Measurements from ENCODE around the gene HS6ST3. TPM values are rescaled to one million over a fixed set of nuclear protein-coding genes. Genes with fewer than 3 reads are reported as not detected.

HS6ST3 gene
- total RNA-seq, 1 donor: under 0.01 TPM

DNA sequence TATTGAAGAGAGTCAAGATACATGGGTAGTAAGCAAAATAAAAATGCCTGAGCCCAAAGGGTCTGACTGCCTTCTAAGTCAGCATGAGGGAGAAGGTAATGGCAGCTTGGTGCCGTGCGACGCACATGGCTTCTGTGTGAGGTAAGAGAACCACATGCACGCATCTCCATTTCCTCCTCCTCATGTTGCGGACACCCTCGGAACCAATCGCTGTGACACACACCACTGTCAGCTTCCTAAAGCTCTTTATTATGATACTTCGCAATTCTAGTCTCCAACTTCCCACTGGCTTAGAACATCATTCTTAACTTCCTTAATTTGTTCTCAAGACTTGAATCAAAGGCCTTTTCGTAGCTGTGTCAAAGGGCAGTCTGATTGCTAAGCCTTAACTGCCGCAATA is 734.2 kb downstream of the HS6ST3 start:
- Histone ChIP-seq H3K4me1 (ENCODE audit: insufficient read depth, low read length) (no peaks in the 10 kb centered on the region), H3K4me3 (ENCODE audit: low read length) (no peak overlapping the region), H3K9me3 (ENCODE audit: low read depth, low read length) (no peaks in the 10 kb centered on the region), H3K27me3 (ENCODE audit: insufficient read depth, low read length) (no peaks in the 10 kb centered on the region)

DNA sequence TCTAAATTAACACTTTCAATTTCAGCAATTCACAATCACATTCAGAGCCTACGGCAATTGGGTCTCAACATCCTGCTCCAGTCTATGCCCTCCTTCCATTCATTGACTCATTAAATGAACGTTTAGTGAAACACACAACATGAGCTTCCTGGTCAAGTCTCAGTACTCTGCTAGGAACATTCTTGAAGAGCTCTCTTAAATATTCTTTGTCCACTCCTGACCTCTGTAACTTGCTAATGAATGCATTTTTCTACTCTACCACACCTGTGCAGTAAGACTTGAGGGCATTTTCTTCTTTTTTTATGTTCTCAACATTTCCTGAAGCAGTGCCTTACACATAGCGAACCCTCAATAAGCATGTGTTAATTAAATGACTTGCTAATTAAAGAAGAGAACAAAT is 735.7 kb downstream of the HS6ST3 start:
- Histone ChIP-seq H3K4me1 (ENCODE audit: insufficient read depth, low read length) (no peaks in the 10 kb centered on the region), H3K9me3 (ENCODE audit: low read depth, low read length) (no peaks in the 10 kb centered on the region), H3K27me3 (ENCODE audit: insufficient read depth, low read length) (no peaks in the 10 kb centered on the region), H3K4me3 (ENCODE audit: low read length) (no peak overlapping the region)

DNA sequence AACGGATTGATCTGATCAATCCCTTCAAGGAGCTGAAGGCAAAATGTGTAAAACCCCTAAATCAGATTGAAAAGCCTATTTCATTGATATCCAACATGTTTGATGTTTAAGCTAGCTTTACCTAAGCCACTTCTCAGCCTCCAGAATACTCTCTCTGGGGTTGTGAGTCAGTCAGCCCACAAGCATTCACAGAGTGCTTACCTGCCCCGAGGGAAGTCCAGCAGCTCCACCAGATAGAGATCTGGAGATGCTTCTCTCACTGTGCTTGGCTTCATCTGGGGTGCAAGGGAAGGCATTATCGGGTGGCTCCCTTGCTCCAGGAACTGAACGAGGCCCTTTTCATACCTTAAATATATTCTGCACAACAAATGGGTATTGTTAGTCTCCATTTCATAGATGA is 744.7 kb downstream of the HS6ST3 start:
- Histone ChIP-seq H3K4me1 (ENCODE audit: insufficient read depth, low read length) (no peaks in the 10 kb centered on the region), H3K4me3 (ENCODE audit: low read length) (no peak overlapping the region), H3K9me3 (ENCODE audit: low read depth, low read length) (no peaks in the 10 kb centered on the region), H3K27me3 (ENCODE audit: insufficient read depth, low read length) (no peaks in the 10 kb centered on the region)

DNA sequence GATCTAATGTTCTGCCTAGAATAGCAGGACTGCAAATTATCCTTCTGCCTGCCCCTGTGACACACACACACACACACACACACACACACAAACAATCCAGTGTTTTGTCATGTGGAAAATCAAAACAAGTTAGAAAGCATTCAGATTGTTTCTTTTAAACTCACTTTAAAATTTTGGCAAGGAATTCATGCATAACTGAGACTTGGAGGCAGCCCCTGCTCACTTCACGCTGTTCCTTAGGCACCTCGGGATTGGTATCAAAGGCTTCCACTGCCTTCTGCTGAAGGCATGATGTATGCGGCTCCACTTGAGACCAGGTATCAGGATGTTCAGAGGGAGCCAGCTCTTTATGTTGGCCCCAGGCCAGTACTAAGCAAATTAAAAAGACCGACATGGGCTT is 745.6 kb downstream of the HS6ST3 start:
- no peaks in the 10 kb centered on the region for H3K9me3 ChIP-seq (ENCODE audit: low read depth, low read length)
- H3K4me1 ChIP-seq (ENCODE audit: insufficient read depth, low read length): no peaks in the 10 kb centered on the region
- no peaks in the 10 kb centered on the region for H3K27me3 ChIP-seq (ENCODE audit: insufficient read depth, low read length)
- no peak overlapping the region for H3K4me3 ChIP-seq (ENCODE audit: low read length)

DNA sequence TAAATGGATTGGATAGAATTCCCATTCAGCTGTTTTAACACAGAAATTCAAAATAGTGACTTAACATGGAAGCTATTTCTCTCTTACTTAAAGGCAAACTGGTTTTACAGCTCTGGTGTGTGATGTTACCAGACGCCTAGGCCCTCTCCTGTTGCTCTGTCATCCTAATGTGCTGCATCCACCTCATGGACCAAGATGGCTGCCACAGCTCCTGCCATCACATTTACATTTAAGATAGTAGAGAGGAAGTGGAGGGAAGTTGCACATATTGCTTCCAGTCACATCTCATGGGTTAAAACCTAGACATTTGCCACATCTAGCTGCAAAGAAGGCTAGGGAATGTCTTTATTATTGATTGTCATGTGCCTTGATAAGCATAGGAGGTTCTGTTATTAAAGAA is 746.8 kb downstream of the HS6ST3 start:
- H3K9me3 ChIP-seq (ENCODE audit: low read depth, low read length): no peaks in the 10 kb centered on the region
- no peaks in the 10 kb centered on the region for H3K27me3 ChIP-seq (ENCODE audit: insufficient read depth, low read length)
- H3K4me3 ChIP-seq (ENCODE audit: low read length): no peak overlapping the region
- no peaks in the 10 kb centered on the region for H3K4me1 ChIP-seq (ENCODE audit: insufficient read depth, low read length)

DNA sequence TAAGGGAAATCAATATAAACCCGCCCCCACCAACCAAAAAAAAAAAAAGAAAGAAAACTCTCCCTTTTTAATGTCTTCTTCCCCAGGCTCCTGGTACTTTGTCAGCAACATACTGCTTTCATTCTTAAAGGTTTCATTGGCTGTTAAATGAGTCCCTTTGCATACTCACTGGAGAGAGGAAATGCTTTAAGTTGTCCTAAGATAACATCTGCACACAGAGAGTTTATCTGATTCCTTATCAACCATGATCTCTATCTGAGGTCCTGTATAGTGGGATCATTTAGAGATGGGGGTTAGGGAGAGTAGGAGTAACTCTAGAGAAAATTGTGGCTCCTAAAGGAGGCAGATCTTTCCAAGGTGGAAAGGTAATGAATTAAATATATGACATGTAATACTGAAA is 747.9 kb downstream of the HS6ST3 start:
- no peak overlapping the region for H3K4me3 ChIP-seq (ENCODE audit: low read length)
- H3K27me3 ChIP-seq (ENCODE audit: insufficient read depth, low read length): no peaks in the 10 kb centered on the region
- no peaks in the 10 kb centered on the region for H3K4me1 ChIP-seq (ENCODE audit: insufficient read depth, low read length)
- H3K9me3 ChIP-seq (ENCODE audit: low read depth, low read length): no peaks in the 10 kb centered on the region

DNA sequence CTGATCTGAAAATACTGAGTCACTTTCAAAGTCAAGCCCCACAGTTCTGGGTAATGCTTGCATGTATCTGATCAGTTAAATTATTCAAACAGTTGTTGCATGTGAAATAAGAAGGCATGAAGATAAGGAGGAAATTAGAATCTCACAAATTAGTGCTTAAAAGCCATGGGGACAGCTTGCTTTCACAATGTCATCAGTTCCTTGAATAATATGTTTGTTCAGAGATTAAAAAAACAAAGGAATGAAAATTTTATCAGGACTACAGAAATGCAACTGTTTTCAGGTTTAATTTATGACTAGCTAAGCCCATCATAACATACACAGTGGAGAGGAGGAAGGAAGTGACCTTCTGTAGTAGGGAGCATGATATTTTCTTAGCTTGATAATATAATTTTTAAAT is 754.3 kb downstream of the HS6ST3 start:
- H3K4me1 ChIP-seq (ENCODE audit: insufficient read depth, low read length): no peaks in the 10 kb centered on the region
- no peaks in the 10 kb centered on the region for H3K9me3 ChIP-seq (ENCODE audit: low read depth, low read length)

DNA sequence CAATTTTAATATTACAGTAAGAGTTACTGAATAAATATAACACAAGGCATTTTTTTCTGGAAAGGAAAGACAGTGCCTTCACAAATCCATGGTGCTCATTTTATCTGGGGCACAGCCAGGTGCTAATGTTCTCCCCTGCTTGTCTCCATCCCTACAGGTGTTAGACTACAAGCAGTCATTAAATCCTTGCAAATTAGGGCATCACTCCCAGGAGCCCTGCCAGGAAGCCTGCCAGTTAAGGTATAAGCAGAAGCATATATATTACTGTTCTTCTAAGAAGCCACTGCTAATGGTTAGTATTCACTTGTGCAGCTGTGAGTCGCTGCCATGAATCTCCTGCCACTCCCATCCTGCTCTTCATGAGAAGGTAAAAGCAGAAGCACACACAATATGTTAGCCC is 754.7 kb downstream of the HS6ST3 start:
- no peaks in the 10 kb centered on the region for H3K27me3 ChIP-seq (ENCODE audit: insufficient read depth, low read length)
- H3K4me3 ChIP-seq (ENCODE audit: low read length): no peak overlapping the region
- no peaks in the 10 kb centered on the region for H3K4me1 ChIP-seq (ENCODE audit: insufficient read depth, low read length)
- no peaks in the 10 kb centered on the region for H3K9me3 ChIP-seq (ENCODE audit: low read depth, low read length)

More for the DNA sequence above, 754.3 kb downstream of the HS6ST3 start:
- Histone ChIP-seq H3K4me3 (ENCODE audit: low read length) (no peak overlapping the region), H3K27me3 (ENCODE audit: insufficient read depth, low read length) (no peaks in the 10 kb centered on the region)

DNA sequence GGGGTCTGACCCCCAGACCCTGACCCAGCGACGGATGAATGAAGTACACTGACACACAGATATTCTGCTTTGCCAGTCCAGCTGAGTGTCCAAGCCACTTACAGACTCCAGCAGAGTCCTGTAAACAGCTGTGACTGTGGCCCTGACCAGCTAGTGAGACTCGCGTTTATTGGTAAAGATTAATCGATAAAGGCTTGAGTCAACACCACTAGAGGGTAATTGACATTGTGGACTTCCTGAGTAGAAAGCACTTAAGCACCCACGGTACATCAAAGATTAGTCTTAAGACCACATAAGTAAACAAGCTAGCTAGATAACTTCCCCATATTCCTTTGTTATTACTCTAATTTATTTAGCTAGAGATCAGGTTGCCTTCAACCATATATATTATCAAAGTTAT is 758.4 kb downstream of the HS6ST3 start:
- no peaks in the 10 kb centered on the region for H3K9me3 ChIP-seq (ENCODE audit: low read depth, low read length)
- H3K4me3 ChIP-seq (ENCODE audit: low read length): no peak overlapping the region
- H3K27me3 ChIP-seq (ENCODE audit: insufficient read depth, low read length): no peaks in the 10 kb centered on the region

DNA sequence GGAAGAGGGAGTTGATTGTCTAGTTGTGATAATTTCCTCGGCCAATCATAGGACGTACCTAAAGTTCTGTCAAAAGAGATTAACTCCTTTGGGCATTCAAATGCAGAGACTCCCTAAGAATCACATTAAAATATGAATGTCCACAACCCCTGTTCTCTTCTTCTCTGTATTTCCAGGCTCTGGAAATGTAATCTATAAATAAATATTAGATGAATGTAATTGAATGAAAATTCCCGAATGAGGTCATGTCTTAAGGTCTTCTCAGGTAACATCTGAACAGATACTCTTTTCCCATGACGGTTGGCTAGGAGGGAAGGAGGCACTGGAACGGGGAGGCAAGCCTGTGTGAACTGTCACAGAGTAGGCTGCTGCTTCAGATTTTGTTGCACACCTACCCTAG is 759.2 kb downstream of the HS6ST3 start:
- Histone ChIP-seq H3K4me3 (ENCODE audit: low read length) (no peak overlapping the region), H3K9me3 (ENCODE audit: low read depth, low read length) (no peaks in the 10 kb centered on the region), H3K27me3 (ENCODE audit: insufficient read depth, low read length) (no peaks in the 10 kb centered on the region), H3K4me1 (ENCODE audit: insufficient read depth, low read length) (no peaks in the 10 kb centered on the region)

More for the DNA sequence above, 758.4 kb downstream of the HS6ST3 start:
- H3K4me1 ChIP-seq (ENCODE audit: insufficient read depth, low read length): no peaks in the 10 kb centered on the region

DNA sequence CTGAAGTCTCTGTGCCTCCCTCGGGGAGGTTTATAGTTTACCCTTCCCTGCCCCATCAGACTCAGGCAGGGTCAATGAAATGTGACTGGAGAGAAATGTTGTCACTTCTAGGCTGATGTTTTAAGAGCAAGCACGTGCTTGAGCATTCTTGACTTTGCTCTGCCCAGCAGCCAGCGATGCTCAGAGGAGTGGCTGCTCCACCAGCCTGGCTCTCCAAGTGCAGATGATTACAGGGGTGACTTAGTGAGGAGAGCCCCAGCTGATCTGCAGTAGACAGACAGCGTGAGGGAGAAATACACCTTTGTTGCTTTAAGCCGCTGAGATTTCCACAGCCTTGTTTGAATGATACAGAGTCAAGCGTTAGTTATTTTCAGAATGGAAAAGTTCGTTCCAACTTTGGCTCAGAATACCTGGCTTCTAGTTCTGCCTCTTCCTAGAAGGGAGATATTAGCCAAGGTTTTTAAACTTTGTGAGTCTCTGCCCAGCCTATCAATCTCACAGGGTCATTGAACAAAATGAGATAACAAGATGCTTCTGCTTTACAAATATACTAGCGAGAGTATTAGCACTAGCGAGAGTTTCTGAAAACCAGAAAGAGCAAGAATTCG is 760.7 kb downstream of the HS6ST3 start:
- H3K9me3 ChIP-seq (ENCODE audit: low read depth, low read length): no peaks in the 10 kb centered on the region
- no peak overlapping the region for H3K4me3 ChIP-seq (ENCODE audit: low read length)
- no peaks in the 10 kb centered on the region for H3K4me1 ChIP-seq (ENCODE audit: insufficient read depth, low read length)
- no peaks in the 10 kb centered on the region for H3K27me3 ChIP-seq (ENCODE audit: insufficient read depth, low read length)

DNA sequence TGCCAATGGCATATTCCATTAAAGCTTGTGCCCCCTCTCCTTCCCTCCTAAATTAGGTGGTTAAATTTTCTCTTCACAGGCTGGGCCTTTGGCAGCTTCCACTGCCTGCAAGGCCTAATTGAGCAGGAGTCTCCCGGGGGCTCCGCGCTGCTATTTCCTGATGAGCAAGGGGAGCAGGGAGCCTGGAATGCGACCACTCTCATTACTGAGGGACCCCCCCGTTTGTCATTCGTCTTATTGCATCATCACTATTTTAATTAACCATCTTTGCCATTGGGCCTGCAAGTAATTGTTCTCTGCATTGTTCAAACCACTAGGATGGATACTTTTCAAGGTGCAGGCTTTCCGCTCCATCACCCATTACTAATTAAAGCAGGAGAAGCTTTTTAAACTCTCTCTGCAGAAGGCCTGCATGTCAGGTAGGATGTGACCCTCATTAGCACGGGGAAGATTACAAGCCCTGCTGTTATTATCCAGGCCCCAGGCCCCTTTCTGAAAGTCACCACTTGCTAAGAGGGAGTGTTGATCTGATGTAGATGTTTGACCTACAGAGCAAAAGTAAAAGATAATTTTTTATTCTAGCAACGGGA is 762.0 kb downstream of the HS6ST3 start:
- no peaks in the 10 kb centered on the region for H3K9me3 ChIP-seq (ENCODE audit: low read depth, low read length)
- no peaks in the 10 kb centered on the region for H3K27me3 ChIP-seq (ENCODE audit: insufficient read depth, low read length)
- no peaks in the 10 kb centered on the region for H3K4me1 ChIP-seq (ENCODE audit: insufficient read depth, low read length)
- no peak overlapping the region for H3K4me3 ChIP-seq (ENCODE audit: low read length)

DNA sequence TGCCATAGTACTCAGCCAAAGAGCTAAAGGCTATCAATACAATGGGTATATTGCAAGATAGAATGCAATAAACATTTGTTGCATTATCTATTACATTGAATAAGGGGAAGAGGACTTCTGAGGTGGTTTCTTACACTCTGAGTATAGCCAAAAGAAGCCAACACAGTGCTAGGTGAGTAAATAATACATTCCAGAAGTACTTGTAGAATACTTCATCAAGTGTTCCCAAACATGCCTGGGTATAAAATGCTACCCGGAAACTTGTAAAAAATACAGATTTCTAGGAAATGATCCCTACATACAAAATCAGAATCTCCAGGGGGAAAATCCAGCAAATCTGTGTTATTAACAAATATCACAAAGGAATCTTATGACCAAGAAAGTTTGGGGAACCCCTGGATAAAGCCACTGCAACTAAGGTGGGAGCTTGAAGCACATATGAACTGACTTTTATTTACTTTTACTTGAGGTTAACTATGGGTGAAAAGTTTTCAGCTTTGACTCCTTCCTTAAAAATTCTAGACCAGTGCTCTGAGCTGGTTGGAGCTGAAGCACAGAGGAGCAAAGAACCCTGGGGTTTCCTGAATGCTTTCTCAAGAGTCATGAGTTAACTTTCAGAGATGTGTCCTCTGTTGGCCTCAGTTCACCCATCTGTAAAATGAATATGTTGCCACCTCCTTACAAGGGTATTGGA is 768.4 kb downstream of the HS6ST3 start:
- Histone ChIP-seq H3K27me3 (ENCODE audit: insufficient read depth, low read length) (no peaks in the 10 kb centered on the region), H3K4me3 (ENCODE audit: low read length) (no peak overlapping the region), H3K9me3 (ENCODE audit: low read depth, low read length) (no peaks in the 10 kb centered on the region), H3K4me1 (ENCODE audit: insufficient read depth, low read length) (no peaks in the 10 kb centered on the region)

DNA sequence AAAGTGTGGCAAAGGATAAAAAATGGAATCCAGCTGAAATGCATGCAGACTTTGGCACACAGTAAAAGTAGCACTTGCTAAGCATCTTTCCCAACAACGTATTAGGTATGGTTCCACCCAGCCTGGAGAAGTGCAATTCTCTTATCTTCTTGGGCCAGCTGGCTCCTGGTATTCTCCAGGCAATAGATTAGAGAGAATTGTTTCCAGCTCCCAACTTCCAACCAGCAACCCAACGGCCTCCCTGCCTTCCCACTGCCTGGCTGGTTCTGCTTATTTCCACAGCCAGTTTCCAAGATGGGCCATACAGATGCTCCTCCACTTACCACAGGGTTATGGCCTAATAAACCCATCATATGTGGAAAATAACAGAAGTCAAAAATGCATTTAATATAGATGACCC is 771.0 kb downstream of the HS6ST3 start:
- Histone ChIP-seq H3K9me3 (ENCODE audit: low read depth, low read length) (no peaks in the 10 kb centered on the region), H3K4me3 (ENCODE audit: low read length) (no peak overlapping the region), H3K4me1 (ENCODE audit: insufficient read depth, low read length) (no peaks in the 10 kb centered on the region), H3K27me3 (ENCODE audit: insufficient read depth, low read length) (no peaks in the 10 kb centered on the region)

DNA sequence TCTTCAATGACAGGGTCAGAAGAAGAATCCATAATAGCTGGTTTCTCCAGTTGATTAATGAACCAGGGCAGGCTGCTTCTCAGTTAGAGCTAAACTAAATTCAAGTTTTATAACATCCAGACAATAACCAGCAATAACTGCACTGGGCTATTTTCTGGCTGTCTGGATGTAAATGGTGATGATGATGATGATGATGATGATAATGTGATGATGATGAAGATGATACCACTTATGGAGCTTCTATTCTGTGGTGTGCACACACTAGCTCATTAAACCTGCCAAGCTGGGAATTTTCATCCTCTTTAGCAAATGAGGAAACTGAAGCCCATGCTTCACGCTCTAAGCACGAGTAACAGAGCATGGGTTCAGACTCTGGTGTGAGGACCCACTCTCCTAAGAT is 772.2 kb downstream of the HS6ST3 start:
- Histone ChIP-seq H3K27me3 (ENCODE audit: insufficient read depth, low read length) (no peaks in the 10 kb centered on the region), H3K9me3 (ENCODE audit: low read depth, low read length) (no peaks in the 10 kb centered on the region), H3K4me3 (ENCODE audit: low read length) (no peak overlapping the region), H3K4me1 (ENCODE audit: insufficient read depth, low read length) (no peaks in the 10 kb centered on the region)

DNA sequence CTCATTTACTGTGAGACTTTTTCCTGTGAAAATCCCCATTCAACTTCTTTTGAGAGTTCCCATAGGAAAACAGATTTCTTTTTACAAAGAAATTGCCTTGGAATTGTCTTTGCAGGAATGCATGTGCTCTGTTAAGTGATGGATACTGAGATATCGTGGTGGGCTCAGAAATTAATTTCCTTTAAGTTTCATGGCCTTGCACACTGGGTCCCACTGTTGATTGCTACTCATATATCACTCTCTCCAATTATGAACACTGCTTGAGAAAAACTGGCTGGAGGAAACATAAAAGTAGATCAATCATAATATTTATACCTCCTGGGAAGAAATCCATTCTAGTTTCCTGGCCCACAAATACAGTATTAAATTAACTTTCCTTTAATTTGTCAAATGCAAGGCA is 773.1 kb downstream of the HS6ST3 start:
- H3K4me1 ChIP-seq (ENCODE audit: insufficient read depth, low read length): no peaks in the 10 kb centered on the region
- H3K9me3 ChIP-seq (ENCODE audit: low read depth, low read length): no peaks in the 10 kb centered on the region
- H3K27me3 ChIP-seq (ENCODE audit: insufficient read depth, low read length): no peaks in the 10 kb centered on the region
- no peak overlapping the region for H3K4me3 ChIP-seq (ENCODE audit: low read length)

Measured in mononuclear cell (primary cell).